DND-41 (cell line): ENCODE measurements around the gene KRT86.
"Not testable (repeated sequence)": the region's sequence is repeated elsewhere in the genome, so short reads cannot be mapped to it uniquely, and the experiment has no call there.

Experiments
- ATAC-seq: fragments of 200-7000 bp; cut with Tn5 transposase; 3 replicates; pipeline ENCODE4 v1.9.1; 2021; ENCODE audit warnings: low read depth; ENCODE audit not compliant: insufficient read depth
- DNase-seq: peaks from one replicate; pipeline ENCODE4 v3.0.0-alpha.2; 2020
- H2AFZ ChIP-seq: 2 replicates; pipeline ENCODE4 v1.6.0; 2012; ENCODE audit warnings: low read depth, low read length
- H3K27ac ChIP-seq: 2 replicates; pipeline ENCODE4 v1.5.1; 2012; ENCODE audit warnings: low read length, inconsistent platforms
- H3K27me3 ChIP-seq: fragments of 200-600 bp; sonication (generic); 2 replicates; pipeline ENCODE4 v1.6.0; 2012; ENCODE audit warnings: low read length, mild to moderate bottlenecking, inconsistent platforms; ENCODE audit not compliant: insufficient read depth, poor library complexity
- H3K36me3 ChIP-seq: 2 replicates; pipeline ENCODE4 v1.5.1; 2012; ENCODE audit warnings: low read length, inconsistent platforms; ENCODE audit not compliant: insufficient read depth
- H3K4me1 ChIP-seq: 2 replicates; pipeline ENCODE4 v1.5.1; 2012; ENCODE audit warnings: mild to moderate bottlenecking, low read length; ENCODE audit not compliant: insufficient read depth
- H3K4me2 ChIP-seq: 2 replicates; pipeline ENCODE4 v1.6.0; 2012; ENCODE audit warnings: mild to moderate bottlenecking, moderate library complexity, low read length, inconsistent platforms; ENCODE audit not compliant: insufficient read depth
- H3K4me3 ChIP-seq, 2 experiments: fragments of 200-600 bp in 1 of 2; shearing (Covaris generic) in 1 of 2; 2 replicates each; pipeline ENCODE4 v1.5.1; 2012 to 2016; ENCODE audit warnings: inconsistent platforms in 2 of 2, low read length in 2 of 2, mild to moderate bottlenecking in 2 of 2, low read depth in 1 of 2, moderate library complexity in 1 of 2
- H3K79me2 ChIP-seq: 2 replicates; pipeline ENCODE4 v1.6.0; 2012; ENCODE audit warnings: low read length, inconsistent platforms; ENCODE audit not compliant: insufficient read depth
- H3K9ac ChIP-seq: 2 replicates; pipeline ENCODE4 v1.6.0; 2012; ENCODE audit warnings: low read depth, mild to moderate bottlenecking, inconsistent platforms, low read length, moderate library complexity
- H3K9me3 ChIP-seq: 2 replicates; pipeline ENCODE4 v1.5.1; 2012; ENCODE audit warnings: low read length, moderate library complexity, mild to moderate bottlenecking, inconsistent platforms; ENCODE audit not compliant: insufficient read depth, severe bottlenecking
- H4K20me1 ChIP-seq: 2 replicates; pipeline ENCODE4 v1.6.0; 2012; ENCODE audit warnings: low read length; ENCODE audit not compliant: insufficient read depth
- EZH2 ChIP-seq: IDR thresholded peaks from 3 replicates; pipeline ENCODE4 v1.6.1; 2012; ENCODE audit warnings: borderline replicate concordance, low read depth, mild to moderate bottlenecking, moderate library complexity, low read length, inconsistent platforms; ENCODE audit not compliant: severe bottlenecking
- TF ChIP-seq, protein P1 (sequence below): IDR thresholded peaks from 2 replicates; pipeline ENCODE4 v1.5.1; 2012; ENCODE audit warnings: borderline replicate concordance, low read length, moderate library complexity, mild to moderate bottlenecking; ENCODE audit not compliant: poor library complexity, severe bottlenecking; ENCODE audit errors: extremely low read depth

The KRT86 gene

DNA sequence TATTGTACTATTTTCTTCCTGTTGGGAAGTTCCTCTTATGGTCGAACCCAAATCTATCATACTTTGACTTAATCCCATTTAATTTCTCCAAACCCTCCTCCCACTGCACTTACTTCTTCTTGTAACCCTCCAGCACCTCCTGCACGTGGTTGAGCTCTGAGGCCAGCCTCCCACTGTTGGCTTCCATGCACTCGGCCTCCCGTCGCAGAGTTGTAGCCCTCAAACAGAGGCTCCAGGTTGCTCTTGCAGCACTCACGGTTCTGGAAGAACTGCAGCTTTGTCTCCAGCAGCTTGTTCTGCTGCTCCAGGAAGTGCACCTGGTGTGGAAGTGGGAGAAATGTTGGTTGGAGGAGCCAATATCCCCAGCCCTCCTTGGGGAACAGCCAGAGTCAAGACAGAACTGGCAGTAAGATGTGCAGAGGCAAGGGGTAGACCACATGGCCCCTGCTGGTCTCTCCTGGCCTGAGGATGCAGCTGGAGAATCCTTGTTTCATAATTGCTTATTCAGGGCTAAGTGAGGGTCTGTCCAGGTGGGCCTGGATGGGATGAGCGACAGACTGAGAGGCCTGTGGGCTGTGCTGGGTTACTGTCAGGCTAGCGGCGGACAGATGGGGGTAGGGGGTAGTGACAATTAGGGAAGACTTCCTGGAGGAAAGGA is 18.4 kb upstream of the KRT86 start:
- Histone ChIP-seq H2AFZ (no peak overlapping the region), H3K4me3 (no peak overlapping the region), H3K36me3 (no peaks in the 10 kb centered on the region), H4K20me1 (no peaks in the 10 kb centered on the region), H3K79me2 (no peaks in the 10 kb centered on the region), H3K4me2 (no peak overlapping the region), H3K9me3 (no peaks in the 10 kb centered on the region), H3K27me3 (no peaks in the 10 kb centered on the region), H3K9ac (no peak overlapping the region), H3K4me1 (no peaks in the 10 kb centered on the region), H3K27ac (no peak overlapping the region)
- TF ChIP-seq, protein P1, sequence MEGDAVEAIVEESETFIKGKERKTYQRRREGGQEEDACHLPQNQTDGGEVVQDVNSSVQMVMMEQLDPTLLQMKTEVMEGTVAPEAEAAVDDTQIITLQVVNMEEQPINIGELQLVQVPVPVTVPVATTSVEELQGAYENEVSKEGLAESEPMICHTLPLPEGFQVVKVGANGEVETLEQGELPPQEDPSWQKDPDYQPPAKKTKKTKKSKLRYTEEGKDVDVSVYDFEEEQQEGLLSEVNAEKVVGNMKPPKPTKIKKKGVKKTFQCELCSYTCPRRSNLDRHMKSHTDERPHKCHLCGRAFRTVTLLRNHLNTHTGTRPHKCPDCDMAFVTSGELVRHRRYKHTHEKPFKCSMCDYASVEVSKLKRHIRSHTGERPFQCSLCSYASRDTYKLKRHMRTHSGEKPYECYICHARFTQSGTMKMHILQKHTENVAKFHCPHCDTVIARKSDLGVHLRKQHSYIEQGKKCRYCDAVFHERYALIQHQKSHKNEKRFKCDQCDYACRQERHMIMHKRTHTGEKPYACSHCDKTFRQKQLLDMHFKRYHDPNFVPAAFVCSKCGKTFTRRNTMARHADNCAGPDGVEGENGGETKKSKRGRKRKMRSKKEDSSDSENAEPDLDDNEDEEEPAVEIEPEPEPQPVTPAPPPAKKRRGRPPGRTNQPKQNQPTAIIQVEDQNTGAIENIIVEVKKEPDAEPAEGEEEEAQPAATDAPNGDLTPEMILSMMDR, result no peak
- no peak for TF ChIP-seq EZH2
- DNase-seq, result no peak
- ATAC-seq, result no peak

DNA sequence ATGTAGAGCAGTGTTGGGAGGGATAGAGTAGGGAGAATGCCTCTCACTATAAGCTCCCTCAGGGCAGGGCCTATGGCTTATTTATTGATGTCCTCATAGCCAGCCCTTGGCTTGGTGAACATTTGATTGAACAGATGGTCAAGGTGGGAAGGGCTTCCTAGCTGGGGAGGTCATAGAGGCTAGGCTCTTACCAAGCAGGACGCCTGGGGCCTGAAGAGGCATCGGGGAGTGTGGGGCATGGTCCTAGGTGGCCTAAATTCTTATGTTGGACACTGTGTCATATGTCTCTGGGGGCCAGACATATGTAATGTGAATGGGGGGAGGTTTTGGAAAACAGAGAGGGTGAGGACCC is 17.9 kb upstream of the KRT86 start:
- Histone ChIP-seq H3K27ac (no peak overlapping the region), H3K4me2 (no peak overlapping the region), H3K4me3 (no peak overlapping the region), H3K79me2 (no peaks in the 10 kb centered on the region), H4K20me1 (no peaks in the 10 kb centered on the region), H3K4me1 (no peaks in the 10 kb centered on the region), H3K27me3 (peaks cover 3% of the 10 kb centered on the region), H3K9me3 (no peaks in the 10 kb centered on the region), H3K9ac (no peak overlapping the region), H2AFZ (no peak overlapping the region), H3K36me3 (no peaks in the 10 kb centered on the region)
- ATAC-seq (no peak), DNase-seq (no peak)
- TF ChIP-seq EZH2, result no peak
- TF ChIP-seq, protein P1, result no peak

GRCh38 chr12:52257074-52257551 is 17.3 kb upstream of the KRT86 start:
- Histone ChIP-seq H3K4me3 (no peak overlapping the region), H3K4me1 (no peaks in the 10 kb centered on the region), H3K4me2 (no peak overlapping the region), H2AFZ (no peak overlapping the region), H4K20me1 (no peaks in the 10 kb centered on the region), H3K79me2 (no peaks in the 10 kb centered on the region), H3K27ac (no peak overlapping the region), H3K9ac (no peak overlapping the region), H3K9me3 (no peaks in the 10 kb centered on the region), H3K27me3 (peaks cover 6% of the 10 kb centered on the region), H3K36me3 (no peaks in the 10 kb centered on the region)
- ATAC-seq (no peak), DNase-seq (no peak)
- no peak for TF ChIP-seq EZH2
- TF ChIP-seq, protein P1, result no peak

DNA sequence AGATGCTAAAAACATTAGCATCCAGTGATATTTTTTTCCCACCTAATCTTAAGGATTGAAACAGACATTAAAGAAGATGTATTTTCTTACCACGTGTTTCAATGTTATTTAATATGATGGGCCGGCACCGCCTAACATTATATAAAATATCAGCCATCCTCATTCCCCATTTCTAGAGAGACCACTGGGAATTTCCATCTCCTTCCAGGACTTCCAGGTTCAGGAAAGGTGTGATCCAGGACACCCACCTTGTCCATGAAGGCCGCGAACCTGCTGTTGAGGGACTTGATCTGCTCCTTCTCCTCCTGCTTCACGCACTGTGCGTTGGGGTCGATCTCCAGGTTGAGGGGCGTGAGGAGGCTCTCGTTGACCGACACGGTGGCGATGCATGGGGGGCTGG is 16.5 kb upstream of the KRT86 start:
- not testable (repeated sequence) for H3K4me1 ChIP-seq

More for the DNA sequence above, 16.5 kb upstream of the KRT86 start:
- not testable (repeated sequence) for H3K36me3 ChIP-seq, H4K20me1 ChIP-seq, H3K4me3 ChIP-seq, H3K9ac ChIP-seq, DNase-seq, H2AFZ ChIP-seq, ATAC-seq, H3K79me2 ChIP-seq, H3K4me2 ChIP-seq, H3K27ac ChIP-seq, H3K9me3 ChIP-seq, H3K27me3 ChIP-seq
